ENCODE measurements around the gene DSC1. TPM values are rescaled to one million over a fixed set of nuclear protein-coding genes. Genes with fewer than 3 reads are reported as not detected.

DSC1 gene
- total and polyA plus RNA-seq, 2 of the 8 experiments (the other 6 are each of a cell fraction or from before 2014, with no cell fraction given), result 0.02 TPM; not detected in 1

GRCh38 chr18:31149351-31149750 lies 13.3 kb downstream of the DSC1 start (continued):
- TF ChIP-seq CBX5 (IDR thresholded peaks at IDR 0.05; ENCODE audit: low read depth, low read length) (no peak), NANOG (IDR thresholded peaks at IDR 0.05; ENCODE audit: insufficient read depth, low read depth, low read length, poor library complexity, severe bottlenecking) (no peak), TAF1 (IDR thresholded peaks at IDR 0.05; ENCODE audit: low read depth, low read length) (no peak), CHD1 (IDR thresholded peaks at IDR 0.05; ENCODE audit: low read depth, low read length) (no peak), ZNF274 (IDR thresholded peaks at IDR 0.05; ENCODE audit: borderline replicate concordance, extremely low read depth, low read length) (no peak)
